A549 treated with CORT108297 at 1 μM for 4 hours (cell line): ENCODE measurements around the gene RAB19. TPM values are rescaled to one million over a fixed set of nuclear protein-coding genes. Genes with fewer than 3 reads are reported as not detected.

ENCODE experiments used
- total RNA-seq: library from RNA; stranded (reverse); fragments of 200-300 nt; extraction: Qiagen RNA extraction; gene quantifications from 5 replicates; pipeline ENCODE4 v1.2.3, GENCODE V29; 2022

Gene RAB19, protein sequence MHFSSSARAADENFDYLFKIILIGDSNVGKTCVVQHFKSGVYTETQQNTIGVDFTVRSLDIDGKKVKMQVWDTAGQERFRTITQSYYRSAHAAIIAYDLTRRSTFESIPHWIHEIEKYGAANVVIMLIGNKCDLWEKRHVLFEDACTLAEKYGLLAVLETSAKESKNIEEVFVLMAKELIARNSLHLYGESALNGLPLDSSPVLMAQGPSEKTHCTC
- total RNA-seq: not detected in 5 replicates

GRCh38 chr7:140403878-140404564 lies at the start of gene RAB19:
RAB19 (plus strand) TSS chr7:140404058; CDS start chr7:140407647, 3,589 bp downstream.

GRCh38 chr7:140397784-140398750 lies 5.8 kb upstream of the RAB19 start, which contains the start of gene SLC37A3:
SLC37A3 (minus strand) TSS chr7:140398530; CDS start chr7:140382526, 16,004 bp downstream.

Other genes with a start within 250 kb of the RAB19 start
- 1.7 to 3.1 TPM (median 2.1 TPM) in 5 replicates for gene KDM7A, start 227.1 kb upstream of the RAB19 start, total RNA-seq
- gene SLC37A3, start 5.5 kb upstream of the RAB19 start, total RNA-seq: 24.1 to 30.9 TPM (median 28.9 TPM) in 5 replicates
- 51.8 to 62.1 TPM (median 54.8 TPM) in 5 replicates for gene MKRN1, start 75.4 kb downstream of the RAB19 start, total RNA-seq
- 0.23 to 0.44 TPM (median 0.33 TPM) in 5 replicates for gene DENND2A, start 236.8 kb downstream of the RAB19 start, total RNA-seq